Suppressor macrophage treated with lipopolysaccharide for 1 hour (primary cell): ENCODE results near the gene MYRFL.
A peak's percentile ranks its signal among the peaks of the same experiment; 100 is the strongest.

Source experiments
- DNase-seq, 3 donors: peaks; one replicate each; pipeline ENCODE4 v3.0.0-alpha.2; 2020 to 2022

MYRFL gene

DNA sequence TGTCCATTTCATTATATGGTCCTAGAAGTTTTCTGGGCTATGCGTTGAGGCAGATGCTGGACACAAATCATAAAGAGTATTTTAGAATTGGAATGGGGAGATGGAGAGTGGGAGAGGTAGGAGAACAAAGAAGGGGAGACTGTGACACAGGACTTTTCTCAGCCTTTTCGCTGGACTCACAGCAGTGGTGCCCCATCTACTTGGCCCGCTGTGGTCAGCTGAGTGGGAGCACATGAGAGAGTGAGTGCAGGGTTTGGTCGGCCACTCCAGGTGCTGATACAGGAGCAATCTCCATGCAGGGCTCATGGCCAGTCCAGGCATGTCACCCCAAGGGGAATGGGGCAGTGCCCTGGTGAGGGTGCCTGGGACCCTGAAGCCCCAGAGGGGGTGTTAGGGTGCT, 109.0 kb downstream of the MYRFL start:
- no peak for DNase-seq

DNA sequence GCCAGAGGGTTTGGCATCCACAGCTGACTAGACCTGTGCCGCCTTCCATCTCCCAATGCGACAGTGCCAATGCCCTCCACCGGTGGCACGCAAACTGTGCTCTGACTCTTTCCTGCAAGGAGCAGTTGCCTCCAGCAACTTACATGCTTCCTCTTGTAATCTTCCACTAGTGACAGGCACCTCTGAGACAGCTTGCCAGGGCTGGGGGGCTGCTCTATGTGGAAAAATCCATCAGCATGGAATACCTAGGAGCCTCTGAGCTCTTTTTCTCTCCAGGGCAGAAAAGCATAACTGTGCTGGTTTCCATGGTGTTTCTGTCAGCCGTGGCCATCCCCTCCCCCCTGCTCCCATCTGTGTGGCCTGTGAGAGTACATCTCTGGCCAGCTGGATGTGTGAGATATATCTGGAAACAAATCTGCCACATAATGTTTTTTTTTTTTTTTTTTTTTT, 110.6 kb downstream of the MYRFL start:
- no peak for DNase-seq

DNA sequence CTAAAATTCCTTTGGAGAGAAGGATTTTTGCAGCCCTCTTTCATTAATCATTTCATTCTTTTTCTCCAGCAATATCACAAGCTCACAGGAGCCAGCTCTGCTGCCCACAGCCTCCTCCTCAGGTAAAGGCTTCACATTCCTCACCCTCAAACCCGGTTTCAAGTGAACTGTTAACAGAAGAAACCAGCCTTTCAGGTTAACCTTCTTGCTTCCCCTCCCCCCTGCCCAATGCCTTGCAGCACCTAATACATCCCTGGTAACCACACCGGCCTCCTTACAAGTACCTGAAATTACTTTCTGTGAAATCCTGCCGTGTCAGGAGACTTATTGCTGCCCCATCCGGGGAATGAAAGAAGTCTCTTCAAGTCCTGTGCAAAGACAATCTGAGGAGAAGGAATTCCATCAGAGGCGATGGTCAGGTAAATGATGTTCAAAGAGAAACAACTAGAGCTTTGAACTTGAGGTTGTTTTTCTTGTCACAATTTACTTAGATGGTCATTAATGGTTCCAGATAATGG, 111.2 kb downstream of the MYRFL start:
- DNase-seq = no peak

DNA sequence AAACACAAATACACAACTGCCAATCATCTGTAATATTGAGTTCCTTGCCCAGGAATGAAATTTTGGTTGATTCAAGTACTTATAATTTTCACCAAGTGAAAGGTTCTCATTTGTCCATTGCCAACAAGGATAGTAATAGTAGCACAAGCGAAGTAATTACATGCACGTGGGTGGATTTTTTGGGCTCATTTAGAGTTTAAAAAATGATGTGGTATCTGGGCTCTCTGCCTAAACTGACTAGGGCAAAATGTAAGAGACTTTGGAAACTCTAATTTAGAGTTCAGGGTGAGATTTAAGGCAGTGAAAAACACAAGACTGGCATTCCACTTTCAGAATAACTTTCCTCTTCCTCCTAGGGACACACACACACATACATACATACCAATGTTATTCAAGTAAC, 111.7 kb downstream of the MYRFL start:
- no peak for DNase-seq

DNA sequence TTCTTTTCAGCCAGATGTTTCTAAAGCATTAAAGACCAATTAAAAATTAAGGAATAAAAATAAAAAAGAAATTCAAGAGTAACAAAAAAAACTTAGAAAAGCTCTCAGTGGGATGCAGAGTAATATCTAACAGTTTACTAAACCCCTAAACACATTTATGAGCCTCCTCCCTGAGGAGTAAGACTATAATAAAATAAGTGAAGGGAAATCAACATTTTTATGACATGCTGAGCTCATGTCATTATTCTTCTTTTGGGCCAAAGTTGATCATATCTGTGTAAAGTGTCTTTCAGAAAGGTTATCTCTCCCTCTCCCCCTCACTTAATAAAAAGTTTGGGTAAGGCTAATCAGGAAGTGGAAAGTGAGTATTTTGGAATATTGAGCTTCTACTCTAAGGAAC, 122.1 kb downstream of the MYRFL start:
- DNase-seq = no peak

DNA sequence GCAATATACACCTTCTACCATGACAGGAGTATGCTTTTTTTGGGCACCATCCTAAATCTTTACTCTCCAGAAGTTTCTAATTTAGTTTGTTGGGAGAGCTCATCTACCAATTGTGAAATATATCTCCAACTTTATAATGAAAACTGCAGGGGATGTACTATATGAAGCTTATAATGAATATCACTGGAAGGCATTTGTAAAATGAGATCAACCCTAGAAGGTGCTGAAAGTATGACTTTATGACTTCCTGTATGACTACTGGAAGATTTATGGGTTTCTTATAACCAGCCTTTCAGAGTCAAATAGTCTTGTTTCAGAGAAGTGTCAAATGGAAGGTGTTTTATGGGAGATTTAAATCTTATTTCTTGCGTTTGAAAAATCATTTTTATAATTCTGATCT, 122.9 kb downstream of the MYRFL start:
- DNase-seq = no peak

DNA sequence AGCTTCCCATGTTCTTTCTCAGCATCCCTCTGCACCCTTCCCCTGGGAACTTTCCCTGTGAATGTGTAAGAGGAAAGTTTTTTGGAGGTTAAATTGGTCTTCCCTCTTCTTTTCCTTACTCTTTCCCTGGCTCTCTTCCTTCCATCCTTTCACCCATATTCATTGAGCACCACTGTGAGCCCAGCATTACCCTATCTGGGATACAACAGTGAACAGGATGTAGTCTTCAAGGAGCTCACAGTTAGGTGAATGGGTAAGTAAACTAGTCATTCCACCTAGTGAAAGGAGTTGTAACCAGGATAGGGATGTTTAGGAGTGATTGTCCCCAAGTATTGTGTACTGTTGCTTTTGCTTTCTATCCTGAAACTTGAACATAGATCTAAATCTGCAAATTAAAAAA, 123.8 kb downstream of the MYRFL start:
- DNase-seq = no peak

DNA sequence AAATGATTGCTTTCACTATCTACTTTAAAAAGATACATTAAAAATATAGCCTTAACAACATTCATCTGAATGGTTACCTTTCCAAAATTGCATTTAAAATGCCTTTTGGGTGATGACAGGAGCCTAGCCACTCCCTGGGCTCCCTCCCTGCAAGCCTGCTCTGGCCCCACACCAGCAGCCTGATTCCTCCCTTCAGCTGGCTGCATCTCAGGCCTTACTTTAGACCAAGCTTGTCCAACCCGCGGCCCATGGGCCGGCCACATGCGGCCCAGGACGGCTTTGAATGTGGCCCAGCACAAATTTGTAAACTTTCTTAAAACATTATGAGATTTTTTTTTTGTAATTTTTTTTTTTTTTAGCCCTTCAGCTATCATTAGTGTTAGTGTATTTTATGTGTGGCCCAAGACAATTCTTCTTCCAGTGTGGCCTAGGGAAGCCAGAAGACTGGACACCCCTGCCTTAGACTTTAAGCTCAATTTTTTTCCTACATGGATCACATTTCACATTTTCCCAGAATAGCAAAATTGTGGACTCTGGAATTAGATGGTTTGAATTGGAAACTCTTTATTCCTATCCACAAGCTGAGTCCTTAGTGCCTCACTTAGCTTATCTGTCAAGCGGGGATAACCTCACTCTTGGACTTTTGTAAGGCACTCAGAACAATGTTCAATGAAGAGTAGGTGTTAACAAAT, 124.4 kb downstream of the MYRFL start:
- DNase-seq = no peak

DNA sequence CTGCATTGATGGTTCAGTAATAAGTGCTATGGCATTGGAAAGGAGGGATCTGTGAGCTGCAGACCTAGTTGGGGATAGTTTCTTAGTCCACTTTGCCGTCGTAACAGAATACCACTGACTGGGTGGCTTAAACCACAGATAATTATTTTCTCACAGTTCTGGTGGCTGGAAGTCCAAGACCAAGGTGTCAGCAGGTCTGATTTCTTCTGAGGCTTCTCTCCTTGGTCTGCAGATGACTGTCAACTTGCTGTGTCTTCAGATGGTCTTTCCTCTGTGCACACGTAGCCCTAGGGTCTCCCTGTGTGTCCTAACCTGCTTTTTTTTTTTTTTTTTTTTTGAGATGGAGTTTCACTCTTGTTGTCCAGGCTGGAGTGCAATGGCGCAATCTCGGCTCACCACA, 126.1 kb downstream of the MYRFL start:
- DNase-seq = no peak

DNA sequence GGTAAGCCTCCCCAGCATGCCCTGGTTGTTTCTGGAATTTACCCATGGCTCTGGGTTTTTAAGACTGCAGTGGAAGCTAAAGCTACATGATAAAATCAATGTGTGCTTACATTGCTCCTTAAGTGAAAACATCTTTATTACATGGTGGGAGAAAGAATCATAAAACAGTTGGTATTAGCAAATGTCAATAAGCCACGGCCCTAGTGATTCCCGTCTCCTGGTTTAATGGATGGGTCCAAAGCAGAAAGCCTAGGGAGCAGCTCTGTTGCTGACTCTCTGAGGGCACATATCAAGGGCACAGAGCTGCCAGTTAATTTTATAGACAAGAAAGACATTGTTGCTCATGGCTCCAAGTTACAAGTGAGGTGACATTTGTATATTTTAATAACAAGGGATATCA, 127.9 kb downstream of the MYRFL start:
- DNase-seq = no peak

DNA sequence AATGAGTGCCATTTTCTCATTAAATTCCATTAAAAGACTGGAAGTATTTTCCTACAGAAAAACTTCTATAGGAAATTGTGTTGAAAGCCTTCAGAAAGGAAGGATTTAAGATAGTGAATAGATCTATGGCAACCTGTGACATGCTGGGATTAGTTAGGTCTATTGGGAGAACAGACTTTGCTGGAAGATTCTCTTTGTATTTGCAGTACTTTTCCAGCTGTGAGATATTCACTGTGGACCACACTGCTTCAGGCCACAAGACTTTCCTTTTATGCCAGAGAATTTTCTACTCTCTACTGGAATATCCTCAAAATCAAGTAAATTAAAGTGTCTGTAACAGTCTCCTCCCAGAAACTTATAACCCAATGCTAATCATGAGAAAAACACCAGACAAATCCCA, 136.2 kb downstream of the MYRFL start:
- DNase-seq = no peak

DNA sequence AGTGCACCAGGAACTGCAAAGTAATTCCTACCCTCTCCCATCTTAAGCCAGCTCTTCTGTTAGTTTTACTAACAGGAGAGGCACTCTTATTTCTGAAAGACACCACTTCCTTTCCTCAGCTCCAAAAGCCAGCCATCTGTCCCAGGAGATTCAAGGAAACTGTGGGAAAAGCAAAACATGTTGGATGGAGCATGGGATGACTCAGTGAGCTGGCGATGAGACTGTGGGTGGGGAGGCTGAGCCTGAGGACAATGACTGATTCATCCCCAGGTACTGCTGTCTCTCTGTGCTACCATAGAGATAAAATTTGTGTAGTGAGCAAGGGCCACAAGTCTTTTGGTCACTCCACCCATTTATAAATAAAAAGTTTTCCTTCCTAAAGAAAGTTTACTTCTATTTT, 141.4 kb downstream of the MYRFL start:
- DNase-seq = no peak

DNA sequence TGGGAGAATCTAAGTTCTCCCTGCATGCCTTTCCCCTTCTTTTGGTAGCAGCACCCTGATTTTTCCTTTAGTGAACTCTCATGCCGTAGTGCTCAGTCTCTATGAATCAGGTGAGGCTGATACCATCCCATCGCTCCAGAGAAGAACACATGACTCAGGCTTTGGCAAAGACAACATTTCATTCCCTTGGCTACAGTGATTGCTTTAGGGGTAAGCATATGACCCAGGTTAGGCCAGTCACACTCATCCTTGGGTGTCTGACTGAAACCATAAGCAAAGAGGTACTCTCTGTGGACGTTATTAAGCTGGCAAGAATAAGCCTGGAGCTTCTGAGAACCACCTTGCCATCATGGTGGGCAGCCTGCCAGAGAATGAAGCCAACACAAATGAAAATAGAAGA, 141.8 kb downstream of the MYRFL start:
- DNase-seq = no peak

DNA sequence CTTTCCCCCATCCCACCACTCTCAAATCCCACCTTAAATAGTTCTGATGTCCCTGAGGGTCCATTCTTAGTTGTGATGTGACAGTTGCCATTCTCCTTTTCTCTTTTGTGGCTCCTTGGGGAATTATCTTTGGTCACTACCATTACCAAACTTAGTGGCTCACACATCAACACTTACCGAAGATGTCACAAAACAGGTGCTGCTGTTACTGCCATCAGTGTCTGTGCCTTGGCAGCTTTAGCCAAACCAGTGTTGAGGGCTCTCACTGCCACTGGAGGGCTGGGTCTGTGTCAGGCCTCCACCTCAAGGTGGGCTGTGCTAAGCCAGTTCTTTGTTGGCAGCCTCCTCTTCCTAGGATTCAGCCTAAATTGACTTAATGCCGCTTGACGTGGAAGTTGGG, 144.0 kb downstream of the MYRFL start:
- no peak for DNase-seq

DNA sequence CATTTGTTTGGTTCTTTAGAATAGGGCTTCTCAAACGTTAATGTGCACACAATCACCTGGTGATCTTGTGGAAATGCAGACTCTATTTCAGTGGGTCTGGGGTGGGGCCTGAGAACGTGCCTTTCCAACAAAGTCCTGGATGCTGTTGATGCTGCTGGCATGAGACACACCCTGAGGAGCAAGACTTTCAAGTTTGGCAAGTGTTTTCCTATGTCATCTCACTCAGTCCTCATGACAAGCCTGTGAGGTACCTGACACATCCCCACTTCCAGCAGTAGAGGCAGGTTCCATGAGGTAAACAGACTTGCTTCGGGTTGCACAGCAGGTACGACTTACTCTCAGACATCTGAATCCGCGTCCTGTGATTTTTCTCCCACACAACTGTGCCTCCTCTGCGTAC, 147.1 kb downstream of the MYRFL start:
- DNase-seq = no peak

DNA sequence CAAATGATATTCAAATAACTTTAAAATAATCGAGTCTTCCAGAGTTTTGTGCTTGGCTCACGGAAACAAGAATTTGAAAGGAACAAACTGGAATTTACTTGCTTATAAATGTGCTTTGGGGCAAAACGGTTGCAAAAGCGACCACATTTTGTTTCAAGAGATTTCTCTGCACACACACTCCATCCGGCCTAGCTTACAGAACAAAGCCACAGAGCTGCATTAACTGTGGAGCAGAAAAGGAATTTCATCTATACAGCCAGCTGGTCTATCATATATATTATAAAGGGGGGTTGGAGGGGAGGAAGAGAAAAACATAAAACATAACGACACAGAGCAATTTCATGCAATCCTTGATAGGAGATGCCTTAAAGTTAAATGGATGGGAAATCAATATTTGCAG, 153.0 kb downstream of the MYRFL start:
- DNase-seq = no peak

DNA sequence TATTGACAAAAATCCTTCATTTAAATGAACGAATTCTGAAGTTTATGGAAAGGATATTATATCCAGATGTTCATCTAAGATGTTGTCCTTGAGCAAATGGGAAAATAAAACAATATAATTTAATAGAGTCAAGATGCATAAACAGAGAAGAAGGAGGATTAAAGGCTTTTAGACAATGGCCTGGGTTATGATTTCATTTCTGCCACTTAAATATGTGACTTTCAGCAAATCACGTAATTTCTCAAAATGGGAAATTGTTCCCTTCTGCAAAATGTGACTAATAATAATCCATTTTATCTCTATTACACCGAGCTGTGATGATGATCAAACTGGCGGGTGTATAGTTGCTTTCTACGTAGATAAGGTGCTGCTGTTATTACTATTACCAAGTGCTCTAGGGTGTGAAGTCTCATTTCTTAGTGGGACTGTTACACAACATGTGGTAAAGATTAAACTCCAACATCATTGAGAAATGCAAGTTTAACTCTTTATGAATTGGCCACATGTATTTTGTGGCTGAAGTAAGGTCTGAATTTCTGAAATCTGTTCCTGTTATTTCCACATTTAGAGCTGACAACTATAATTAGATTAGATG, 157.0 kb downstream of the MYRFL start:
- DNase-seq = no peak

DNA sequence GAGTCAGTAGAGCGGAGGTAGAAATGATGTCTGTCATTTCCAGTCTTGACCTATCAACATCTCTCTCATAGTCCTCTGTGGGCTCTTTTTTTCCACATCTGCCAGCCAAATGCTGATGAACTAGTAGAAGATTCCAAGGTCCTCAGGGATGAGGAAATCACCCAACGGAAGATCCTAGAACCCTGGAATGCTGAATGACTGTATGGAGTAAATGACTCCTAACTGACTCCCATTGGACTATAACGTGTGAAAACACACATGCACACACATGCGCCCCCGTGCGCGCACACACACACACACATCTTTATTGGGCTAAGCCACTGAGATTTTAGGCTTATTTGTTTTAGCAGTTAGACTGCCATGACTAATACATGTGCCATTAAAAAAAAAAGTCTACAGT, 159.2 kb downstream of the MYRFL start:
- no peak for DNase-seq

DNA sequence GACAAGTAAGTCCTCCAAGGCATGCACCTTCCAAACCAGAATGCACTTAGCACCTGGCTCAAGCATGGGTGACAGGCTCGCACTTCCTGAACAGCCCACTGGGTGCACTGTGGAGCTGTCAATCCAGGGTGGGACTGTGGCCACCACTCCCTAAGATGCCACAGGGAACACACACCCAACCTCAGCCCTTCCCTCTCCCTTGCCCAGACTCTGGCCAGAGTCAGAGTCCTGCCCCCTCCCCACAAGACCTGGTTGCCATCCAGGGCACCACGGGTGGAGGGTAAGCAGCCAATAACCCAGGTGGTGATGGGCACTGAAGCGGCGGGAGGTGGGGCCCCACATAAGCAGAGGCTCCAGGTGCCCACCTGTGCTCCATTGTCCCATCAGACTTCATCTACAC, 160.6 kb downstream of the MYRFL start:
- DNase-seq = peak in 1 of 3 donors; percentile 3

DNA sequence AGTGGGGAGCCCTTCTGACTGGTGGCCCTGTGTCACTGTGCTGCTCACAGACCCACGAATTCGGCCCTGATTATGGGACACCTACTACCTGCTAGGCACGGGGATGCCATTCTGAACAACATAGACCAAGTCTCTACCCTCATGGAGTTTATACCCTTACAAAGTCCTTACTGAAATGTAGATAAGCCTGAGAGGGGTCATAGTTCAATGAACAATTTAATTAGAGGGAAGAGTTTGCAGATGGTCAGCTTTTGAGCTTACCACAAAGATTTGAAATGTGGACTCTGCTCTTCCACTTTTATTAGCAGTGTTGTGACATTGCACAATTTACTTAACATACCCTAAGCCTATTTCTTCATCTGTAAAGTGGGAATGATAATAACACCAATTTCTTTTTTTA, 161.1 kb downstream of the MYRFL start:
- no peak for DNase-seq

DNA sequence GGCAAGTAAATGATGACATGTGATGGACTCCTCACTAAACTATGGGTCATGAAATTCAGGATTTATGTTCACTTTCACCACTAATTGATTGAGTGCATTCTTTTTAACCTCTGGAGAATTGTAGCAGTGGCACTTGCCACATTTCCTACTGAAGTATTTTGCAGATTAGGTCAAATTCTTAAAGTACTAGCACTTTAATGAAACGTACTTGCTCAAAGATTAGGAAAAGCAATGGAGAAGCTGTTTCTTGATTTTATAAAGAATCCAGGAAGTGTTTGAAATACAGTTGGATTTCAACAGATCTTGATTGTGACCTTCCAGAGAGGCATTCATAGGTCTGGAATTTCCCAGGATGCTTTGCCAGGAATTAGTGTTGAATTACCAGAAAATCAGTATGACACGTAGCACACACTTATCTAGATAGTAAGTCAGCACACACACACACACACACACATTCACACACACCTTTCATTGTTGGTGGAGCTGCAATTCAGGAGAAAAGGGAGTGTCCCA, 162.6 kb downstream of the MYRFL start:
- DNase-seq = peak in 1 of 3 donors; percentile 2

DNA sequence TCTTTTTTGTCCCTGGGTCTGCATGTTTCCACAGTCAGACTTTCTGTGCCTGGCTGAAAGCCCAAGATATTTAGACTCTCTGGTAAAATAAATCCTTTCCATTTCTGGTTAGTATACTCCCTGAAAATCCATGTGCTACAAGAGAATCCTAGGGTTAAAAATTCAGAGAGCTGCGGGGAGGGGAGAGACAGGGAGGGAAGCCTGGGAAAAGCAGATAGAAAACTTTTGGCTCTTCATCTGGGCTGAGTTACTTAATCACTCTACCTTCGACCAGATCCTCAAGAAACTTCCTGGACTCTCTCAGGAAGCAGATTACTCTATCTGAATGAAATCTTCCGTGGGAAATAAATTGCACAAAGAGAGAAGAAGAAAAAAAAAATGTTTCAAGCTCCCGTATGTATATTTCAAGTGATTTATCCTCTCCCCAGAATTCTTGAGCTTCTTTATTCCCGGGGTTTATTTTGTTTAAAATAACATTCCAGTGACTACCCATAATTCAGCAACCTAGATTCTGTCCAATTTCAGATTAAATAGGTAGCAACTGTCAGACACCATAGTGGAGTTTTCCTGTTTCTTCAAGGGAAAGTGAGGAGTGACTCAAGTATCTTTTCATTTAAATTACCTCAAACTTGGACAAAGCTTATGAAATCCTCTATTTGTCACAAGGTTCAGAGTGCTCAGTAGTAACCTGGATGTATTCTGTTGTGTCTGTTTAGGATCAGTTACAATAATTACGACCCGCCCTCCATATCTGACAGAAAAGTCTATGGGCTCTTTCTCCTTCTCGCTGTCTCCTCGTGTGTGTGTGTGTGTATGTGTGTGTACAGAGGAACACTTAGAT, 163.7 kb downstream of the MYRFL start:
- no peak for DNase-seq

DNA sequence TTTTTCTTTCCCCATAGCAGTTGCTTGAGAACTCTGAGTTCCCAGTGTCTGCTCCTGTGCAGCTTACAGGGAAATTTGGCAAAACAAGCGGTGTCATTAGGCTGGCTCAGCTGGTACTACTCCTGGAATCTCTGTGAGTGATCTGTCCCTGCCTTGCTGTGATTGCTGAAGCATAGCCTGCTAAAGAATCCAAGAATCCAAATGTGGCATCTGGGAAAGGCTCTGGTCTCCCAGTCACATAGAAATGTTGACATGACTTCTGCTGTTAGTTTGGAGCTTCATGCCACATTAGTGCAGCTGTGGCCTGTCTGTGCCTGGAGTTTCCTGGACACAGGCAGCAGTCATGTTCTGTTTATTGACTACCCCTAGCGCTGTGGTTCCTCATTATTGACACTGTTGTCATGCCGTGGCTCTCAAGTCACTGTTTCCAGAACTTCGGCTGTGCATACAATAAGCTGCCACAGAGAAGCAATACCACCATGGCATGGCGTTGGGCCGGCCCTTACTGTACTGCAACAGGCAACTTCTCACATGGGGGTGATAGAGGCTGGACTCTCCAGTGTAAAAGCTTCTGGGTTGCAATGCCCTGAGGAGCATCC, 166.8 kb downstream of the MYRFL start:
- no peak for DNase-seq
